T-helper 1 cell (primary cell): ENCODE data around the gene KCNG2.

Source experiments
- DNase-seq, 5 donors: peaks; one replicate each; pipeline ENCODE4 v3.0.0-alpha.2; 2012 to 2020

The KCNG2 gene

DNA sequence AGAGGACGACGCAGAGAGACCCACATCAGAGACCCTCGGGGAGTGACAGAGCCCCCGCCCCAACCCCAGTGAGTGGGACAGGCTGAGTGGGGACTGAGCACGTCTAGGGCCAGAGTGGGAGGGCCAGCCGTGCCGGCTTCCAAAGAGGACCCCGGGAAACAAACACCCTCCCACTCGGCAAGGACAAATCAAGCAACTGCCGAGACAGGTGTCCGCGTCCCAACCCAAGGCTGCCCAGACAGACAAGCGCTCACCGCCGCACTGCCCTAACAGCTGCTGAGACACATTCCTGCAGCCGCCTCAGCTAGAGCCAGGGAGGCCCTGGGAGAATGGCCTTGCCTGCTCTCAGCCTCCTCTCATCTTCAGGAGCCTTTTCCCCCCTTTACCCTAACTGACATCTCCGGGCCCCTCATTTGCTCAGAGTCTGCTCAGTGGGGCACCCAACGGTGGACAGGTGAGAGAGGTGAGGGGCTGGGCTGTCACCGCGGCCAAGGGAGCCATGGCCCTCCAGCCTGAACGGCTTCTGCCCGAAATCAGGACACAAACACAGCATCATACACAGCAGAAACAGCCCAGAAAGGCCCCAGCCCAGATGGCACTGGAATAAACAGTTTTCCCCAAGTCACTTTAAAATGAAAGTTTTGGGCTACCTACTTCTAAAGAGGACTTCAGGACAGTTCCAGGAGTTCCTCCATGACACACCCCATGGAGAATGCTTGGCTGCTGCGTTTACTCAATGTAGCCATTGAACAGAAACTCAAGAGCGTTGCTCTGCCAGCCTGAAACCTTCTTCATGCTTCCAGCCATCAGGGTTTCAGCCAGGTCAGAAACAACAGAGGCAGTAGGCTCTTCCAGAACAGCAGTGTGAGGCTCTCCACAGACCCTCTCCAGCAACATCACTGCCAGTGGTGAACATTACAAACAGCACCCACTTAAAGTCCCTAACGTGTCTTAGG is 130.1 kb downstream of the KCNG2 start:
- no peak for DNase-seq

DNA sequence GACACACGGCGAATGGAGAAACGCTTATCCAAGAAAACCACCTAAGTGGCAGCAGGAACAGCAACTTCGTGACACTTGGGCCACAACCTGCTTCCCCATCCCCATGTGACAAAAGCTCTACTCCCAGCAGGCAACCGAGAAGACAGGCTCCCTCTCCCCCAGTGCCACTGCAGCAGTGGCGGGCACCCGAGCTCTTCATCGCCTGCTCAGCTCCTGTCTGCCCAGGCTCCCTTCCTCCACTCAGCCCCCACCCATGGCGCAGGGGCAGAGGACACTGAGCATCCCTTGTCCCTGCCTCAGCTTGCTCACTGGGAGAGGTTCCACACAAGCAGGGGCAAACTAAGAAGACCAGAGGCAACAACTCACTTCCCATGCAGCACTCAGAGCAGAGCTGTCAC is 130.8 kb downstream of the KCNG2 start:
- no peak for DNase-seq

DNA sequence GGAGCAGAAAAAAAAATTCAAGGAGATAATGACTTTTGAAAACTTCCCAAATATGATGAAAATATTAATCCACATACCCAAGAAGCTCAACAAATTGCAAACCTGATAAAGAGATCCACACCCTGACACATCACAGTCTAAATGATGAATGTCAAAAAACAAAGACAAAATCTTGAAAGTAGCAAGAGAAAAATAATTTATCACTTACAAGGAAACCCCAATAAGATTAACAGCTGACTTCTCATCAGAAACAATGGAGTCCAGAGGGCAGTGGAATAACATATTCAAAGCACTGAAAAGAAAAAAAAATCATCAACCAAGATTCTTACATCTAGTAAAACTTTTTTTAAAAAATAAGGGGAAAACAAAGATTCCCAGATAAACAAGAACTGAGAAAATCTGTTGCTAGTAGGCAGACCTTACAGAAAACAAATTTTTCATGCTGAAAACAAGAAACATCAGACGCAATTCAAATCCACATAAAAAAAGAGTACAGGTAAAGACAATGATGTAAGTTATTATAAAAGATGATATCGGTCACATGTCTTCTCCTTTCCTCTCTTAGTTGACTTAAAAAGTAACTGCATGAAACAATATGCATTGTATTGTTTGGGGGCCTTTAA is 132.4 kb downstream of the KCNG2 start:
- no peak for DNase-seq

DNA sequence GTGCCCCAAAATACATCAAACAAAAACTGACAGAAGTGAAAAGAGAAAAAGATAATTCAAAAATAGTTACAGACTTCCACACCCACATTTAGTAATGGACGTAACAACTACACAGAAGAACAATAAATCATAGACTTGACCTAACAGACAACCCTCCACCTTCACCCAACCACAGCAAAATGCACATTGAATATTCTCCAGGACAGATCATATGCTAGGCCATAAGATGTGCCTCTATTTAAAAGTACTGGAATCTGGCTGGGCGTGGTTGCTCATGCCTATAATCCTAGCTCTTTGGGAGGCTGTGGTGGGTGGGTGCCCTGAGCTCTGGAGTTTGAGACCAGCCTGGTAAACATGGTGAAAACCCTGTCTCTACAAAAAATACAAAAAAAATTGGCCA is 133.7 kb downstream of the KCNG2 start:
- DNase-seq, result no peak

- DNase-seq, result no peak
These were observed 135.2 kb downstream of the KCNG2 start for GRCh38 chr18:79932907-79933306.

DNA sequence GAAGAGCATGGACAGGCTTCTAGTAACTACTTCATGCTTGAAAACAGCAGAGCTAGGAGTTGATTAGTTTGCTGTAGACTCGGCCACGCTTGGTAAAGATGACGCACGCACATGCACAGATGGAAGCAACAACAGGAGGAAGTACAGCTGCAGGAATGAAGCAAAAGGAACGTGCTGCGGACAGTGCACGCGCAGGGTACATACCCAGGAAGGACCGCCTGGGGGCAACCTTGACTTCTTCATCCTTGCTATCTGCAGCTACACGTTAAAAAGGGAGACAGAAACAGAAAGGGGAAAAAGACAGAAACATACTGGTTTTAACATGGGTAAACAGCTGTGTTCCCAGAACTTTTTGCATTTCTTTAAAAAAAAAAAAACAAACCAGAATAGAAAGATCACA is 136.0 kb downstream of the KCNG2 start:
- DNase-seq, result no peak

DNA sequence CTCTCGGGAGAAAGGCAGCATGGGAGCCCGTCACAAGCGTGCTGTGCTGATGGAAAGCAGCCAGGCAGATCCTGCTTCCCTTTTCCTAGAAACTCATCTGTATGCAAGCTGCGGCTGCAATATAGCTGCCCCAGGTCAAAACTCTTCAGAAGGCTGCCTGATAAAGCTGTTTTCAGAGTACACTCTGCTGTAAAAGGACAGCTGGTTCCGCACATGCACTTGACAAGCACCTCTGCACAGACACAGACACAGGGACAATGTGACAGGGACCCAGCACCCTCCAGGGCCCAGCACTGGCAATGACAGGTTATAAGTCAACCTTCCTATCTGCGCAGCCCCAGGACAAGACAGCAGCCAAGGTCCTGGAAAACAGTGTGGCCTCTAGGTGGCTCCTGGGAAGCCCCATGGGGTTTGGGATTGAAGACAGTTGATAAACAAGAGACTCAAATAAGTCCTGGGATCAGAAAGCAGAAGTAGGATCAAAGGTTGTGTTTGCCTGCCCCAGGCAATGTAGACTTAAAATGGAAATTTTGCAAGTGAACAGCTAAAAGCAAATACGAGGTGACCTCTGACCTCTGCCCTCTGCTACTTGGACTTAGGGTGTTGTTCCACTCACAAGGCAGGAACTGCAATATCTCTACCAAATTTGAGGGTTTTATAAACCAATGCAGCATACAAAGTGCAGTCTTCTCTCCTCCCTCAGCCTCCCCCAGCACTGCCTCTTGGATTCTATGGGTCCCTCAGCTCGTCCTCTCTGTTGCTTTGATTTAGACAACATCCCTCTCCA is 136.8 kb downstream of the KCNG2 start:
- no peak for DNase-seq

DNA sequence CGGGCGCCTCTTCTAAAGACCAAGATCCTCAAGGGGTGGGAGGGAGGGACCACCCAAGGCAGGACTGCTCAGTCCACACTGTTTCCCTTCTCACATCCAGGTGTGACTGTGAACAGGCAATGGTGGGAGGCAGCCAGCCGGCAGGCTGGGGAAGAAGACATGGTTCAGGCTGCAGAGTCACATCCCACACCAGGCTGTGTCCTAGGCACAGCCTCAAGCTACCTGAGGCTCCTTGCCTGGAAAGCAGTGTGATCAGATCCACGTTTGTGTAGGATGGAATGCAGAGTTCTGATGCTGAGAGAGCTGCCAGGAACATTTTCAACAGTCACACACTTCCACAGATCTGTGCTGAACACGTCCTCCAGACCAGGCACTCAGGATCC is 137.4 kb downstream of the KCNG2 start:
- DNase-seq, result no peak

DNA sequence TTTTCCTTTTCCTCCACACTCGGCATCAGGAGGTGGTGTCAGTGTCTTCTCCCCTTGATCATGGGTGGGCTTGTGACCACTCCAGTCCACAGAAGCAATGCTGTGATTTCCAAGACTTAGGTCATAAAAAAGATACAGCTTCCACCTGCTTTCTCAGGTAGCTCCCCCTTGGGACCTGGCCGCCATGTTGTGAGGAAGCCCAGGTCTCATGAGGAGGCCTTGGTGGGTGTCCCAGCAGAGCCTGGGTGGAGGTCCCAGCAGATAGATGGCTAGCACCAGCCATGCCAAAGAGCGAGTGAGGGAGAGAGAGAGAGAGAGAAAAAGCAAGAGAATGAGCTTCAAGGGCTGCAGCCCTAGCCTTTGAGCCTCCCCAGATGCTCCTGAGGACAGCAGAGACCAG is 137.8 kb downstream of the KCNG2 start:
- no peak for DNase-seq

- no peak for DNase-seq
These were observed 138.2 kb downstream of the KCNG2 start for GRCh38 chr18:79935925-79936324.

- no peak for DNase-seq
These were observed 138.9 kb downstream of the KCNG2 start for GRCh38 chr18:79936641-79937040.

- no peak for DNase-seq
These were observed 139.5 kb downstream of the KCNG2 start for GRCh38 chr18:79937103-79937860.

- DNase-seq, result no peak
These were observed 140.5 kb downstream of the KCNG2 start for GRCh38 chr18:79938196-79938595.

DNA sequence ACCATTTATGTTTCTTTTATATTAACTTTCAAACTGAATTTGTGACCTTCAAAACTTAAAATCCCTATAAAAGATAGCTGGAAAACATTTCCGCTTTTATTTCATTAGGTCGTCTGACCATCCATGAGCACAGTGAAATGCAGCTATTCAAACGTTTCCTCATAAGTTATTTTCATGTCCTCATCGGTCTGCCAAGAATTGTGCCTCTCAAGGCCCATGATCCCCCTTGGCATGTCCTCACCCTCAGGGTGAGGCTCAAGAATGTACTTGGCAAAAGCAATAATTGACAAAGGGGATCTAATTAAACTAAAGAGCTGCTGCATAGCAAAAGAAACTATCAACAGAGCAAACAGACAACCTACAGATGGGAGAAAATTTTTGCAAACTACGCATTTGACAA is 141.4 kb downstream of the KCNG2 start:
- DNase-seq, result no peak

GRCh38 chr18:79940126-79940813 is 142.5 kb downstream of the KCNG2 start:
- DNase-seq, result no peak

- DNase-seq, result no peak
These were observed 143.2 kb downstream of the KCNG2 start for GRCh38 chr18:79940814-79941472.

- no peak for DNase-seq
These were observed 143.9 kb downstream of the KCNG2 start for GRCh38 chr18:79941473-79942119.

- DNase-seq, result no peak
These were observed 144.5 kb downstream of the KCNG2 start for GRCh38 chr18:79942211-79942610.

- DNase-seq, result no peak
These were observed 145.3 kb downstream of the KCNG2 start for GRCh38 chr18:79942786-79943607.

GRCh38 chr18:79943608-79944125 is 145.9 kb downstream of the KCNG2 start:
- DNase-seq, result no peak
